Smooth muscle cell (in vitro differentiated cells): Measurements from ENCODE around the gene BRINP3. TPM values are rescaled to one million over a fixed set of nuclear protein-coding genes. Genes with fewer than 3 reads are reported as not detected.

Experiments
- DNase-seq: peaks from one replicate; lab custom pipeline; 2025; ENCODE audit not compliant: unreplicated experiment; lab: John Stamatoyannopoulos, UW
- H2AFZ ChIP-seq: fragments of 200-600 bp; sonication (generic); 2 replicates; pipeline ENCODE4 v1.6.0; 2016; ENCODE audit warnings: antibody characterized with exemption, low read depth, mild to moderate bottlenecking
- H3F3A ChIP-seq: fragments of 200-600 bp; sonication (generic); 2 replicates; pipeline ENCODE4 v1.6.0; 2017; ENCODE audit warnings: antibody characterized with exemption, low read depth
- H3K27ac ChIP-seq: fragments of 200-600 bp; sonication (generic); 2 replicates; pipeline ENCODE4 v1.5.1; 2016; ENCODE audit warnings: low read depth, mild to moderate bottlenecking
- H3K27me3 ChIP-seq: fragments of 200-600 bp; sonication (generic); 2 replicates; pipeline ENCODE4 v1.6.1; 2016; ENCODE audit warnings: low read depth, mild to moderate bottlenecking
- H3K36me3 ChIP-seq: fragments of 200-600 bp; sonication (generic); 2 replicates; pipeline ENCODE4 v1.5.1; 2016; ENCODE audit warnings: low read depth
- H3K4me1 ChIP-seq: fragments of 200-600 bp; sonication (generic); 2 replicates; pipeline ENCODE4 v1.5.1; 2016; ENCODE audit warnings: low read depth
- H3K4me2 ChIP-seq: fragments of 200-600 bp; sonication (generic); 2 replicates; pipeline ENCODE4 v1.6.0; 2016; ENCODE audit warnings: mild to moderate bottlenecking
- H3K4me3 ChIP-seq: fragments of 200-600 bp; sonication (generic); 2 replicates; pipeline ENCODE4 v1.5.1; 2016; ENCODE audit warnings: mild to moderate bottlenecking
- H3K79me2 ChIP-seq: fragments of 200-600 bp; sonication (generic); 2 replicates; pipeline ENCODE4 v1.6.0; 2016; ENCODE audit warnings: low read depth, mild to moderate bottlenecking
- H3K9ac ChIP-seq: fragments of 200-600 bp; sonication (generic); 2 replicates; pipeline ENCODE4 v1.6.0; 2016; ENCODE audit warnings: low read depth
- H3K9me3 ChIP-seq: fragments of 200-600 bp; sonication (generic); replicated peaks from 2 replicates; pipeline ENCODE4 v1.5.1; 2016; ENCODE audit warnings: low read depth
- H4K20me1 ChIP-seq: fragments of 200-600 bp; sonication (generic); 2 replicates; pipeline ENCODE4 v1.6.0; 2016; ENCODE audit warnings: low read depth
- CTCF ChIP-seq: fragments of 200-600 bp; sonication (generic); IDR thresholded peaks from 2 replicates; pipeline ENCODE4 v1.5.1; 2017; ENCODE audit warnings: borderline replicate concordance, mild to moderate bottlenecking, antibody characterized with exemption; ENCODE audit not compliant: insufficient read depth, poor library complexity, severe bottlenecking
- WGBS: methylation state at CpG from one replicate; pipeline ENCODE4 v1.1.7; 2016; ENCODE audit warnings: low lambda C conversion rate; 5-methylcytosine and 5-hydroxymethylcytosine counted together
- polyA plus RNA-seq: library from polyadenylated mRNA; unstranded; fragments of >200 nt; fragmentation: Nextera tagmentation; extraction: Ambion mirVana; gene quantifications from 2 replicates; pipeline ENCODE4 v1.2.1, GENCODE V29; 2016
- total RNA-seq: library from RNA; depleted of rRNA; stranded (reverse); fragments of >200 nt; gene quantifications from 2 replicates; pipeline ENCODE4 v1.2.3, GENCODE V29; 2014

Gene BRINP3
- total and polyA plus RNA-seq, 2 experiments from 2014 or later: not detected

GRCh38 chr1:190474650-190475211 is 2.9 kb downstream of the BRINP3 start:
- H3K9ac ChIP-seq: no peak overlapping the region

DNA sequence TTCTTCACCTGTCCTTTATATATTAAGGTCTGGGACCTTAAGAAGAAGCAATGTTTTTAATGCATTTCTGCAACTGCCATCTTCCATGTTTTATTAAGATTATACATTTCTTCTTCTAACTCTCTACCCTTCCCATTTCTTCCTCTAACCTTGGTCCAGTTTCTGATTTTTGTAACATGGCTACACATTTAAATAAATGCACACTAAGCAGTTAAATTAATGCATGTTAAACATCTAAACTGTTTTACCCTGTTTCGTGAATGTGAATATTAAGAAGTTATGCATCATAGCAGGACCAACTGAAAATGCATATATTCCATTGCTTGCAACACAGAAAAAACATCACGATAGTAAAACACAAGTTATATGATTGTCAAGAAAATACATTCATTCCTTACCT is 3.7 kb downstream of the BRINP3 start:
- no peak overlapping the region for H2AFZ ChIP-seq
- H3K79me2 ChIP-seq: no peaks in the 10 kb centered on the region
- no peak overlapping the region for H3K27ac ChIP-seq
- H3K27me3 ChIP-seq: peaks cover 68% of the 10 kb centered on the region
- 80% methylated on average over 2 of the region's 2 CpGs for WGBS
- TF ChIP-seq CTCF: no peak
- no peaks in the 10 kb centered on the region for H4K20me1 ChIP-seq
- peaks cover 23% of the 10 kb centered on the region for H3K4me1 ChIP-seq
- H3K36me3 ChIP-seq: no peaks in the 10 kb centered on the region
- no peaks in the 10 kb centered on the region for H3K9me3 ChIP-seq
- DNase-seq: no peak
- peak overlapping the region; percentile 64 for H3K4me3 ChIP-seq
- no peaks in the 10 kb centered on the region for H3F3A ChIP-seq
- no peak overlapping the region for H3K4me2 ChIP-seq
- no peak overlapping the region for H3K9ac ChIP-seq

More at GRCh38 chr1:190474650-190475211, 2.9 kb downstream of the BRINP3 start:
- H3K4me2 ChIP-seq: peak overlapping the region; percentile 78
- H3K9me3 ChIP-seq: no peaks in the 10 kb centered on the region
- peaks cover 75% of the 10 kb centered on the region for H3K27me3 ChIP-seq
- H3F3A ChIP-seq: no peaks in the 10 kb centered on the region
- no peaks in the 10 kb centered on the region for H4K20me1 ChIP-seq
- H3K36me3 ChIP-seq: no peaks in the 10 kb centered on the region
- TF ChIP-seq CTCF: no peak
- peaks cover 23% of the 10 kb centered on the region for H3K4me1 ChIP-seq
- 7% methylated on average over 13 of the region's 13 CpGs for WGBS
- H2AFZ ChIP-seq: peak overlapping the region; percentile 70
- no peak for DNase-seq
- H3K79me2 ChIP-seq: no peaks in the 10 kb centered on the region
- H3K4me3 ChIP-seq: peak overlapping the region; percentile 64
- no peak overlapping the region for H3K27ac ChIP-seq

GRCh38 chr1:190472494-190472893 is 5.2 kb downstream of the BRINP3 start:
- H3K27me3 ChIP-seq: peaks cover 53% of the 10 kb centered on the region
- no peak for TF ChIP-seq CTCF
- WGBS: 82% methylated on average over 1 of the region's 1 CpG
- H3F3A ChIP-seq: no peaks in the 10 kb centered on the region
- no peak for DNase-seq
- H3K4me1 ChIP-seq: peaks cover 16% of the 10 kb centered on the region
- H3K79me2 ChIP-seq: no peaks in the 10 kb centered on the region
- H3K9me3 ChIP-seq: no peaks in the 10 kb centered on the region
- no peak overlapping the region for H3K4me2 ChIP-seq
- H3K4me3 ChIP-seq: peak overlapping the region; percentile 64
- no peak overlapping the region for H2AFZ ChIP-seq
- H4K20me1 ChIP-seq: no peaks in the 10 kb centered on the region
- H3K27ac ChIP-seq: no peak overlapping the region
- H3K9ac ChIP-seq: no peak overlapping the region
- H3K36me3 ChIP-seq: no peaks in the 10 kb centered on the region

- H4K20me1 ChIP-seq: no peaks in the 10 kb centered on the region
- H3K4me2 ChIP-seq: no peak overlapping the region
- peak overlapping the region; percentile 64 for H3K4me3 ChIP-seq
- no peaks in the 10 kb centered on the region for H3K79me2 ChIP-seq
- H3K9me3 ChIP-seq: no peaks in the 10 kb centered on the region
- no peak overlapping the region for H3K9ac ChIP-seq
- peaks cover 48% of the 10 kb centered on the region for H3K27me3 ChIP-seq
- H2AFZ ChIP-seq: no peak overlapping the region
- no peaks in the 10 kb centered on the region for H3K36me3 ChIP-seq
- DNase-seq: no peak
- H3K27ac ChIP-seq: no peak overlapping the region
- no peak for TF ChIP-seq CTCF
- peaks cover 16% of the 10 kb centered on the region for H3K4me1 ChIP-seq
- WGBS: 84% methylated on average over 2 of the region's 2 CpGs
- no peaks in the 10 kb centered on the region for H3F3A ChIP-seq
Measured at GRCh38 chr1:190472042-190472441, 5.6 kb downstream of the BRINP3 start.
